ENCODE results near the gene PTPRR.

The PTPRR gene

DNA sequence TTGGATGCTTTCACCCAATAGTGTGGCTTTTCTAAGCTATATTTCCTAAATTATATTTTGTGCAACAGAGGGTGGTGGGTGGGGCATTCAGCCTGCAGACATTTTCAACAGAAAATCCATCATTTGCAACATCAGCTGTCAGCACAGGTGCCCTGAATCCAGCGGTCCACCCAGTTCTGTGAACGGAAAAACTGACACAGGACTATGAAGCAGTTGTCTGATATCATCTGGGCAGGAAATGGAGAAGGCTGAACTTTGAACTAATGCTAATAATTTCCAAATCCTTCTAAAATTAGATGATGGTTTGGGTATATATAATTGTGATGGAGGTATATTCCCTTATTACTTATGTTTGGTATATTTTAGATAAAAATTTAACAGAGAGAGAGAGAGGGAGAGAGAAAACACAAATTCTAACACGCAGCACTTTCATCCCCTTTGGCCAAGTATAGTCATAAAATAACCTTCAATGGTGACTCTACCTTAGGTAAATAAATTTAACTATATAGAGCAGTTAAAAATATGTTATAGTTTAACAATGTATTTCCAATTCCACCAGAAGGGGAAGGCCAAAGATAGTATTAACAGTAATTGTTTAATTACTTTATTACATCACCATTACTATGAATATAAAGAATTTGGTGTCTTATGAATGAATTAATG, 225.0 kb downstream of the PTPRR start:
- no peak for DNase-seq (ENCODE audit: low read depth in 2 of 2)

DNA sequence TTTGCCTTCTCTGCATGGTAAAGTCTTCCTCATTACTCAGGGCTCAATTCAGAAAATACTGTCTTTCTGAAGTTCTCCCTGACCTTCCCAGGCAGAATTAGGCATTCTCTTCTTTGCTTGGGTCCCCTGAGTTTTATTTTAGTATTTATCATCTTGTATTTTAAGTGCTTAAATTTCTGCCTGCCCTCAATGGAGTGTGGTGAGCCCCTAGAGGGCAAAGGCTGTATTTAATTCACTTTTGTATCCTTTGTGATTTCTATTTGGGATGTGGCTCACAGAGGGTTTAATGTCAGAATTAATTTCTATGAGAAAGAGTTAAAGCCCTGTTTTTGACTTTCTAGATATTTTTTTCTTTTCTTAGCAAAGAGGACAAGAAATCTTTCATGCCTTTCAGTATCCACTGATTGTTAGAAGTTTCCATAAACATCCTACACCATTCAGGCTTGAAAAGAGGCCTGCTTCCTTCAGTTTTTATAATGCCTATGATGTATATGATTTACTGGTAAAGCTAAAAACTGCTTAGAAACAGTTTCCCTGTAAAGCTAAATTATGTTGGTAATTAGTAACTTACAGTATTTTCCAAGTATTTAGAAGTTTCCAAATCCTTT, 227.8 kb downstream of the PTPRR start:
- DNase-seq (ENCODE audit: low read depth in 2 of 2): no peak

DNA sequence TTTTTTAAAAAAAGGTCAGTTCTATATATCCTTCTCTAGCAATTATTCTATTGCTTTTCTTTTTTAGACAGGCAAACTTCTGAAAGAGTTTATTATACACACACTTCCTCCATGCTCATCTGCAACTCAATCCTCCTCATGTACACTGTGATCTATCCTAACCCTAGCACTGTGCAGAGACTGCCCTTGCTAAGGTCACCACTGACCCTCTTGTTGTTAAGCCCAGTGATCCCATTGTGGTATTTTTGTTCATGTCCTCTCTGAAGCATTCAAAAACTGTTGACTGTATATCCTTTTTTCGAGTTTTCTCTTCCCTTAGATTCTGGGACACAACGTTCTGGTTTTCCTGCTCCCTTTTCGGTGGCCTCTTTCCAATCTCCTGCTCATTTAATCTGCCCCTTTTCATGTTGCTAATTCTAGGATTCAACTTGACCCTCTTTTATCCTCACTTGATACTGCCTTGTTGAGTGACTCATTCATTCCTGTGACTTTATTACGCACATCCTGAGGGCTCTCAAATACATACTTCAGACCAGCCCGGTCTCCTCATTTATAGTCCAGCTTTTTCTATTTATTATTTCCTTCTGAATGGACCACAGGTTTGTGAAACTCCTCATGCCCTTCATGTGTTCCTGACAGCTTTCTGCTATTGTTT, 229.4 kb downstream of the PTPRR start:
- DNase-seq (ENCODE audit: low read depth in 2 of 2): no peak

DNA sequence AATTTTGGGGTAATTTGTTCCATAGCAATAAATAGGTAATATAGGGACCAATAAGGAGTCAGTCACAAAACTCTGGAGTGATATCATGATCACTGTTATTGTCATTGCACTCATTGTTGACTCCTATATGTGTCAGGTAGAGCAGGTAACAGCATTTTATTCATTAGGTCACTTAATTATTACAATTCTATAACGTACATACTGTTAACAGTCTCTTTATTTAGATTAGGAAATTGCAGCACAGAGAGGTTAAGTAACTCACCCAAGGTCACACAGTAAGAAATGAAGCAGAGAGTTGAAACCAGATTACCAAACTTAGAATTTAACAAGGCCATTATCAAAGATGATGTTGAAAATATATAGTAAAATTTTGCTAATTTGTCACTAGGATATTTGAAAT, 233.6 kb downstream of the PTPRR start:
- no peak for DNase-seq (ENCODE audit: low read depth in 2 of 2)

DNA sequence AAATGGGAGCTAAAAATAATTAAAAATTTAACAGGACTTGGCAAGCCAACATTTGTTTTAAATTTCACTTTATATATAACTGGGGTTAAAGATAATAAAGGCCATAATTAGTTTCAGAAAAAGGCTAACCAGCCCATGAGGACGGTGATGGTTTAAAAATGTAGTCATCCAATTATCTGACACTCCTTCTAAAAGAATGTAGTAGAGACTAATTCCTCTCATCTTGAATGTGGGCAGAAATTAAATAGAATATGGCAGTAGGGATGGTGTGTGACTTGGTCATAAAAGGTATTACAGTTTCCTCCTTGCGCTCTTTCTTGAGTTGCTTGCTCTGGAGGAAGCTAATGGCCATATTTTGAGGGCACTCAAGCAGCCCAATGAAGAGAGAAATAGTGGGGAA, 234.2 kb downstream of the PTPRR start:
- no peak for DNase-seq (ENCODE audit: low read depth in 2 of 2)

DNA sequence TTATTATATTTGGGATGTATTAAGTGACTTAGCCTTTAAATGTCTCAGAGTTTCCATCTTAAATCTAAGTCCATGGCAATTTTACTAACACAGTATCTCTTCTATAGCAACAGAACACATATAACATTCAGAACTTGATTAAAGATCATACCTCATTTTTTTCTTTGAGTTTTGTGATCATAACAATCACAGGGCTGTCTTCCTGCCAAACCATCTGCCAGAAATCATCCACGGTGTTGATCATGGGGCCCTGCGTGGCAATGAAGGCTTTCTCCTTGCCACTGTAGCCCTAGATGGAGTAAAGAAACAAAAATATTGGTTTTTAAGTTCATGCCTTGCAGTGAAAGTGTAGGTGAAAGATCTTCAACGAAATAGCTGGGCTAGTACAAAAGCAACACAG, 236.6 kb downstream of the PTPRR start:
- DNase-seq (ENCODE audit: low read depth in 2 of 2): no peak

DNA sequence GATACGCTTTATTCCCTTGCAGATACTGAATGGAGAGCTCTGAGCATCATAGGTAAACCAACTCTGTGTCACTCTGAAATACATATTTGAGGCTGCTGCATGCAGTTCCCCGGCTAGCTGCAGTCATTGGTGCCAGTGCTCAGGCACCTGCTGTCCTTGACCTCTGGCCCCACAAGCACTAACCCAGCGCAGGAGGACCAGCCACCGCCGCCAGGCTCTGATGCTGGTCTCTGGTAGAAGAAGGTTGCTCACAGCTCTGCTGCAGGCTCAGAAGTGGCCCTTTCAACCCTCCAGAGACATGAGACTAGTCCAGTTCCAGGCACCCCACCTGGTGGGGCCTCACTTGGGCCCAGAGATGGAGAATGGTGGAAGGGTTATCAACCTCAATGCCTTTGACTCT, 248.8 kb downstream of the PTPRR start:
- DNase-seq (ENCODE audit: low read depth in 2 of 2): no peak

DNA sequence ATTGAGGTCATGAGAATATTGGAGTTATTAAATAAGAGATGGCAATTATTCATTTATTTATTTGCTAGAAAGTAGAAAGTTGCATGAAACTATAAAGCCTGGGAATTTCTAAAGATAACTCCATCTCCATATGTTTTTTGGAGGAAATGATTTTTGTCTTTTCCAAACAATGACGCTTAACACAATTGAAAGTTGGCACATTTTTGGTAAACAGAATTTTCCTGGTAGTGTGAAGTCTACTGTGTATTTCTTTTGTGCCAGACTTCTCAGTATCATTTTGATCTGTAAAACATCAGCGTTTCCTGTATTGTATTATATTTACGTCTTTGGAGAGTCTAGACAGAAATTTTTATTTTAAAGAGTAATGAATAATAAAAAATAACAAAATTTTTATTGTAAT, 249.6 kb downstream of the PTPRR start:
- no peak for DNase-seq (ENCODE audit: low read depth in 2 of 2)

DNA sequence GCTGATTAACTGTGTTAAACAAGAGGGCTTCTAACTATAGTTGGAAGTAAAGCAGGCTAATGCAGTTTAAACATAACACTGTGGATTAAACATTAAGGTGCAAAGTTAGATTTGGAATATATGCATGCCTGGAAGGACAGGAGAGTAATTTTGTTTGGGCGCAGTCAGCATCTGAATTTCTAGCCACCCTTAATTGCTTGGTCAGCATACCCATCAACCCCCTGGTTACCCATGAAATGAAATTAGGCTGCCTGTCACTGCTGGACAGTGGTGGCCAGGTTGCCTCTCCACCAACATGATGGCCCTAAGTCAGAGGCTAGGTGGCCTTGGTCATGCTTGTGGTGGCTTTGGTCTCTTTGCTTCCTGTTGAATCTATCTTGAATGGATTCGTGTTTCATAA, 253.3 kb downstream of the PTPRR start:
- no peak for DNase-seq (ENCODE audit: low read depth in 2 of 2)

DNA sequence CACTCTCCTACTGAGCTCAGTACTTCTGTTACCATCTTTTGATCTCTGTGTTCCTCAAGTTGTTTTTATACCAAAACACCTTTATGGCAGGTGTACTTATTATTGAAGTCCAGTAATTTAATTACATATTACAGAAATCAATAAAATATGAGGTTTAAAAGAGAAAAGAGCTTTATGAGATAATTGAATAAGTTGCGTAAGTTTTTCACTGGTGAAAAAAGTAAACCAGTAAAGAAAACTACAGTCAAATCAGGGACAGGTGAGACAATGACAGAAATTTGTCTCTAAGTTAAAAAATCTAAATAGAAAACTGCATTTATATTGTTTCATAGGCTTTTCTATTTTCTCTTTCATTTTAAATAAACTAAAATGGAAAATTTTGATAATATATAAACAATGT, 254.2 kb downstream of the PTPRR start:
- DNase-seq (ENCODE audit: low read depth in 2 of 2): no peak

DNA sequence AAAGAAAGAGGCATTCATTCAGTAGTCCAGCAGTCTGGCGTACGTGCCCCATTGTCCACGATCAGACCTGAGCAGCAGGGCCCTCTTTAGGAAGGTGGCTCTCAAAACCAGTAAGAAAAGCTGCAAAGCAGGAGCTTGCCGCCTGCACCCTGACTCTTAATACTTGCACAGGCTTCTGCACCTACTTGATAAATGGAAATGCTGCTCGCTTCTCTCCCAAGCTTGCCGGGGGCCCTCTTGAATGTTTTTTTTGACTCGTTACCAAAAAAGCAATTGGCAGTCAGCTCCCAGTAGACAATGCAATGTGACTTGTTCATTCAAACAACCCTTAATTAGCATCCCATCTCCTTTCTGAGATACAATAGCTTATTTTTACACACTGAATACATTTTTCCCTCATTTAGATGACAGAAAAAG, 256.1 kb downstream of the PTPRR start:
- no peak for DNase-seq (ENCODE audit: low read depth in 2 of 2)

DNA sequence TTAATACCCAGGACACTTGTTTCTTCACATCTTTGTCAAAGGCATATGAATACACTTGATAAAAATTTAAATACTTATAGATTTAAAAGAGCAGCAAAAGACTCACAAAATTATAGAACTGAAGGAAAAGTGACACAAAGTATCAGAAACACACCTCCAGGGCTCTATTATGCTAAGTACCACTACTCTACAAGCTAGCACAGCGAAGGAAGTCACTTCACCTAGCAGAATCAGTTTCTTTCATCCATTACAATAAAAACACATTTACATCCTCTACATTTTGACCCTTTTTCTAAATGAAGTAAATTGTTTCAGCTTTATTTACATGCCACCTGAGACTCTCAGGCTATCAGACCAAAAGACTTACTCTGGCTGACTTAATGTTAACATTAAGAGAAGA, 256.7 kb downstream of the PTPRR start:
- no peak for DNase-seq (ENCODE audit: low read depth in 2 of 2)

DNA sequence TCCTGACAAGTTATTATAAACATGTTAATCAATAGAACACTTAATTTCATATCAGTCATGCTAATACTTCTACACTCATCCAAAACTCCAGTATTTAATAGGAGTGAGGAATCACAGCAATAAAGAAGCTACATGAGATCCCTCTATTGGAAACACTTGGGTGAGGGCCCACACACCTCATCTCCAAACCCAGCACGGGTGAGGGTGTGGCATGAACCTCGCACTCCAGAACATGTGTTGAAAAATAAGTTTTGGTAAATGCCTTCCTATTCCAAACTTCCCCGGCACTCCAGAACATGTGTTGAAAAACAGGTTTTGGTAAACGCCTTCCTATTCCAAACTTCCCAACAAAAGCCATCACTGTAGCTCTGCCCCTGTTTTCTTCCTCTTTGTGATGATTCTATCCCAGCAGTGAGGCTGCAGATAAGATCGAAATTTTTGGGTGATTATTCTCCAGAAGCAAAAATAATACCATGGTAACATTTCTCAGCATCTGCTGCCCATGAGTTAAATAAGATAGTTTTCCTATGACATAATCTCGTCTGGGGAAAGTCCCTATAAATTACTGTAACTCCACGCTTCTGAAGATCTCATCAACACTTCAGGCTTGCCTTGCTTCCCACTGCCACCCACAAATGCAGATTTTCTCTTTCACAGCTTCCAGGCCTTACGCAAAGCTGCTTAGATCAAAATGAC, 258.9 kb downstream of the PTPRR start:
- no peak for DNase-seq (ENCODE audit: low read depth in 2 of 2)

DNA sequence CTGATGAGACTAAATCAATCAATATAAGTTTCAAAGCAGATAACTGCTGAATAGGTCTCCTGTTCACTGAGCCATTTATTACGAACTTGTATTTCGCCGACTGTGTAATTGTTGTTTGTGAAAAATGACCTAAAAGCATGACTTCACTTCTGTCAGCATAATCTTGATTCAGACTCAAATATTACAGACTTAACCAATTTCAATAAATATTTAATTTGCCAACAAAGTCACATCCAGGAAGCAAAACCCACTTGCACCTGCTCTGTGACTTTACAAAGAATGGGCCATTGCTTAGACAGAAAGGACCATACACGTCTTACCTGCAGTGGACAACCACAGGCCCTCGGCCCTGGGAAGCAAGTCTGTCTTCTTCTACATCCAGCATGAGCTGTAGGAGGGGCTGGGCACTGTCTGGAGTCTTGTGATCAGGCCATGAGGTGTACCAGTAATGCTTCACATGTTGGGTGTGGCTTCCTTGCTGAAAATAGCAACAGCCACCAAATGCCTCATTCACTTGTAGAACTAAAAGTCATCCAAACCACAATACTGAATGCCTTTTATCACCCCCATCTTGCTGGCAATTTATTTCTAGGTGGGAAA, 259.8 kb downstream of the PTPRR start:
- DNase-seq (ENCODE audit: low read depth in 2 of 2): no peak

DNA sequence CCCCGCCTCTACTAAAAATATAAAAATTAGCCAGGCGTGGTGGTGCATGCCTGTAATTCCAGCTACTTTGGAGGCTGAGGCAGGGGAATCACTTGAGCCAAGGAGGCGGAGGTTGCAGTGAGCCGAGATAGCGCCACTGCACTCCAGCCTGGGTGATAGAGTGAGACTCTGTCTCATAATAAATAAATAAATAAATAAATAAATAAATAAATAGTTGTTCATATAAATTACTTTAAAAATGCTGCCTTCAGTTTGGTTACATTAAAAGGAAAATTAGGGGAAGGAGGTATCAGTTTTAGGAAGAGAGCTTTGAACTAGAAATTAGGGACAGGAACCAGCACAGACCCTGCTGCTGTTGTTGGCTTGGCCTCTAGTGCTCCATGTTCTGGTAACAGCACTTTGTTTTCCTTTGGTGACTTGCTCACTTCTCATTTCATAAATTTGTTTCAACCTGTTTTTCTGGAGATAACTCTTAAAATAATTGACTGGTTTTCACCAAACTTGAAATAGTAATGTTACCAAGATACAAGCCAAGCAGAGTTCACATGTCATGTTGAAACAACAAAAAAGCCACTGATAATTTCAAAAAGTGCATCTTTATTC, 260.4 kb downstream of the PTPRR start:
- DNase-seq (ENCODE audit: low read depth in 2 of 2): no peak

DNA sequence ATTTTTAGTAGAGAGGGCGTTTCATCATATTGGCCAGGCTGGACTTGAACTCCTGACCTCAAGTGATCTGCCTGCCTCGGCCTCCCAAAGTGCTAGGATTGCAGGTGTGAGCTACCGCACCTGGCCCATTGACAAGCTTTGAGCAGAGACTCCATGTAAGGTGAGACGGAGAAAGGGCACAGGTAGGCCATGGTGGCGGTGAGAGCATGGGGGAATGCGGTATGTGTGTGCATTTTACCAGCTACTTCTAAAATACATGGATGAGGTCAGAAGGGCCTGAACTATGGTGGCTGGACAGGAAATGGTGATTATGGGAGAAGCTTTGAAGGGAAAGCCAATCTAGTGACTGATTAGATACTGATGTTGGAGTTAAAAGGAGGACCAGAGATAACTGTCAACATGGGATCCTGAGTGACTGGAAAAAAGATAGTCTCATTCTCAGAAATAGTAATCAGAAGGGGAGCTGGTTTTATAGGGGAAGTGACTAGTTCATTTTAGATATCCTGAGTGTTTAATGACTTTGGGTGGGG, 261.4 kb downstream of the PTPRR start:
- DNase-seq (ENCODE audit: low read depth in 2 of 2): no peak

DNA sequence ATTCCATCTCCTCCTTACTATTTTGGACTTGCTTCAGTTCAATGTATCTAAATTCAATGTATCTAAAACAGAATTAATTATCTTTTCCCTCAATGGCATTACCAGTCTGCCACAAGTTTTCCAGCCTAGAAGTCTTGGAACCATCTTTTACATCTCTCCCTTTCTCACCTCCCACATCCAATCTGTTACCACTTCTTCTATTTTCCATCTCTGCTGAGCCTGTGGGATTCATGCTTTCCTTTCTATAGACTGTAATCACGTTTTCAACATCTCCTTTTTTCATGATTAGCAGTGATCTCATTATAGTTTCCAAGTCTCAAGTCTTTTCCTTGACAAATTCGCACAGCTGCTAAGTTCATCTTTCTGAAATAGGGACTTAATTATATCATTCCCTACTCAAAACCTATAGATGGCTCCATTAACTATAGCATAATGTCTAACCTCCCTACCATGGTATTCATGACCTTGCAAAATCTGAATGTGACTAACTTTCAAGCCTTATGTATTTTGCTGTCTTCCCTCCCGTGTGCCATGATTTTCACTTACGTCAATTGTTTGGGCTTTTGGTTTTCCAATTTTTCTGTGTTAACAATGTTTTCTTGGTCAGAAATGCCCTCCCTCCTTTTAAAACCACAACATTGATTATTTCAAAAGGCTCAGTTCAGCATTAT, 262.8 kb downstream of the PTPRR start:
- DNase-seq (ENCODE audit: low read depth in 2 of 2): no peak

DNA sequence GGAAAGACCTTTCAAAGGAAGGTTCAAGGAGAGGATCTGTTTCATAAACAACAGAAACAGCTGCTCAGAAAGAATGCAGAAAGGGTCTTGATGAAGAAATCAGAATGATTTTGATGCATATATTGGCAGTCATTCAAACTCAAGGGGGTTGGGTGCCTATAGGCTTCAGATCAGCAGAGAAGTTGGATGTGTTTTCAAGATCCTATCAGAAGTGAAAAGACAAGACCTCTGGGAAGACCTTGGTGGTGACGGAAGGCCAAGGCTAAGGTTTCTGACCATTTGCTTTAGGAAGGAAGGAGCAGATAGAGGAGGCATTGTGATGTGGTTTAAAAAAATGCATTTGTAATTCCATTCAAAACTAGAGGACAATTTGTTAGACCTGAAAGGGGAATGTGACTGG, 268.1 kb downstream of the PTPRR start:
- DNase-seq (ENCODE audit: low read depth in 2 of 2): no peak

DNA sequence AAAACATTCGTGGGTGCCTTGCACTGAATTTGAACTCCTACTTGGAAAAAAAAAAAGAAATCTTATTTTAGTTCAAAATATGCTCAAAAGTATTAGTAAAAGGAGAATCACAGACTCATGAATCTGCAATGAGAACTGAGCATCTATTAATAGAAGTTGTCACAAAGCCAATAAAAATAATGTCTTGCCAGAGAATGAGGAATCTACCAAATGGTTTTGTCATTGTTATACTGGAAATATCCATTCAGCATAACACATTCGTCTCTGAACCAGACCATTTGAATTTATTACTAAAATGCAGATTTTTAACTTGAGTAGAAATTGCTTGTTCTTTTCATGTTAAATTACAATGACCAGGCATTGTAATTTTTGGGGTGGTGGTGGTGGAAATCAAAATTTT, 271.7 kb downstream of the PTPRR start:
- DNase-seq (ENCODE audit: low read depth in 2 of 2): no peak

DNA sequence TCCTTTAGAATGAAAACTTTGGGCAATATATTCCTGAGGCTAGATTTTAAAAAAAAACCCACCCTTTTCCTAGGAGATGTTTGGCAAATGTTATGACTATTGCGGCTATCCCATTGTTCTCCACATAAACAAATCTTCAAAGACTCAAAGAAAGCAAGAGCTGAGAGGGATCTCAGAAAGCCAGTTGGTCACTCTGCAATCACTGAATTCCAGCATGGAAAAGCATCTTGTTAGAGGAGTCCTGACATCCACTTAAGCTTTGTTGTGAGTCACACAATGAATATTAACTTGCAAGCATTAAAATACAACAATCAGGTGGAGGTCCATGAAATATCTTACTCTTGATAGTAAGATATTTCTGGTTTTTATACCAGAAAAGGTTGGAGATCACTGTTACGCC, 272.3 kb downstream of the PTPRR start:
- no peak for DNase-seq (ENCODE audit: low read depth in 2 of 2)

DNA sequence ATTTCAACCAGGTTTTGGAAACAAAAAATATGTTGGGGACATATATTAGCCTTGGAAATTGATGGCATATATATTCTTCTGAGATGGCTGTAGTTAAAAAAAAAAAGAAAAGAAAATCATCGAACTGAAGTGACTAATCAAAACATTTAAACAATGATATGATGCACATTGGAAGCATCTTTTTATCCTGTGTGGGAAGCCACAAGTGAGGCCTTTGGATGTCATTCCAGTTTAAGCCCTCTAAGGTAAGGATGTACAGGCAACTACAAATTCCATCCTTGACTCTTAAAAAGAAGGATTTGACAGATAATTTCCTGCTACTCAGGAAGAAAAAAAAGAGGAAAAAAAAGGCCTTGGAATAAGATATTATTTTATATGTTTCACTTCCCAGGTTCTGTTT, 273.7 kb downstream of the PTPRR start:
- DNase-seq (ENCODE audit: low read depth in 2 of 2): no peak

All from stimulated activated CD8-positive, alpha-beta memory T cell treated with anti-CD3 and anti-CD28 coated beads, Interleukin-15, amount 100 ng/mL, for 48 hours (primary cell).